H9 (cell line): ENCODE measurements around the gene C1S. TPM values are rescaled to one million over a fixed set of nuclear protein-coding genes. Genes with fewer than 3 reads are reported as not detected.

ENCODE experiments used
- DNase-seq: peaks from one replicate; pipeline ENCODE4 v3.0.0-alpha.2; 2017
- H2AFZ ChIP-seq: one replicate; pipeline ENCODE4 v1.6.1; 2013; ENCODE audit warnings: mild to moderate bottlenecking, low read length, control low read depth, moderate library complexity
- H2AK5ac ChIP-seq: 2 replicates; pipeline ENCODE4 v1.6.1; 2013; ENCODE audit warnings: low read length, control low read depth, mixed read lengths; ENCODE audit not compliant: insufficient read length
- H2BK120ac ChIP-seq: one replicate; pipeline ENCODE4 v1.6.1; 2013; ENCODE audit warnings: low read depth, mild to moderate bottlenecking, low read length, control low read depth, inconsistent platforms; ENCODE audit not compliant: poor library complexity, severe bottlenecking
- H2BK12ac ChIP-seq: 2 replicates; pipeline ENCODE4 v1.6.1; 2013; ENCODE audit warnings: low read length, control low read depth, mixed read lengths, low read depth; ENCODE audit not compliant: insufficient read length
- H2BK15ac ChIP-seq: 2 replicates; pipeline ENCODE4 v1.6.1; 2013; ENCODE audit warnings: low read depth, low read length, control low read depth
- H2BK20ac ChIP-seq: one replicate; pipeline ENCODE4 v1.6.1; 2013; ENCODE audit warnings: low read depth, mild to moderate bottlenecking, low read length, control low read depth, inconsistent platforms; ENCODE audit not compliant: poor library complexity, severe bottlenecking
- H2BK5ac ChIP-seq: 2 replicates; pipeline ENCODE4 v1.6.1; 2013; ENCODE audit warnings: low read length, control low read depth, mixed read lengths; ENCODE audit not compliant: insufficient read length
- H3K14ac ChIP-seq: 2 replicates; pipeline ENCODE4 v1.6.1; 2013; ENCODE audit warnings: low read length, control low read depth; ENCODE audit not compliant: insufficient read depth
- H3K18ac ChIP-seq: 2 replicates; pipeline ENCODE4 v1.6.1; 2013; ENCODE audit warnings: low read depth, mild to moderate bottlenecking, mixed read lengths, low read length, control low read depth; ENCODE audit not compliant: insufficient read length
- H3K23ac ChIP-seq: 2 replicates; pipeline ENCODE4 v1.6.1; 2013; ENCODE audit warnings: low read length, control low read depth, mixed read lengths, low read depth; ENCODE audit not compliant: insufficient read length
- H3K23me2 ChIP-seq: 2 replicates; pipeline ENCODE4 v1.6.1; 2013; ENCODE audit warnings: low read depth, mild to moderate bottlenecking, mixed read lengths, low read length, control low read depth; ENCODE audit not compliant: insufficient read length, poor library complexity, severe bottlenecking
- H3K27ac ChIP-seq: 2 replicates; pipeline ENCODE4 v1.5.1; 2013; ENCODE audit warnings: low read length, control low read depth, mixed read lengths, low read depth; ENCODE audit not compliant: insufficient read length
- H3K27me3 ChIP-seq: 2 replicates; pipeline ENCODE4 v1.6.1; 2013; ENCODE audit warnings: low read length, control low read depth, inconsistent platforms; ENCODE audit not compliant: insufficient read depth
- H3K4ac ChIP-seq: 2 replicates; pipeline ENCODE4 v1.6.1; 2013; ENCODE audit warnings: low read depth, mild to moderate bottlenecking, control low read depth, inconsistent platforms, low read length, moderate library complexity
- H3K4me1 ChIP-seq: 2 replicates; pipeline ENCODE4 v1.6.1; 2013; ENCODE audit warnings: low read length, control low read depth, inconsistent platforms; ENCODE audit not compliant: insufficient read depth
- H3K4me2 ChIP-seq: 2 replicates; pipeline ENCODE4 v1.6.1; 2013; ENCODE audit warnings: low read length, control low read depth, mixed read lengths; ENCODE audit not compliant: insufficient read length, insufficient read depth
- H3K56ac ChIP-seq: 2 replicates; pipeline ENCODE4 v1.6.1; 2013; ENCODE audit warnings: low read depth, mild to moderate bottlenecking, mixed read lengths, low read length, control low read depth; ENCODE audit not compliant: insufficient read length
- H3K79me1 ChIP-seq: 2 replicates; pipeline ENCODE4 v1.6.1; 2013; ENCODE audit warnings: low read depth, mild to moderate bottlenecking, moderate library complexity, low read length, control low read depth, inconsistent platforms; ENCODE audit not compliant: insufficient read depth, poor library complexity, severe bottlenecking
- H3K79me2 ChIP-seq: 2 replicates; pipeline ENCODE4 v1.6.1; 2013; ENCODE audit warnings: low read length, control low read depth, inconsistent platforms; ENCODE audit not compliant: insufficient read depth
- H3K9ac ChIP-seq: 2 replicates; pipeline ENCODE4 v1.6.1; 2013; ENCODE audit warnings: low read length, control low read depth, mixed read lengths; ENCODE audit not compliant: insufficient read length; ENCODE audit errors: extremely low read depth
- H3K9me3 ChIP-seq: one replicate; pipeline ENCODE4 v1.6.1; 2013; ENCODE audit warnings: low read depth, low read length, inconsistent platforms; ENCODE audit not compliant: control insufficient read depth
- H3T11ph ChIP-seq: one replicate; pipeline ENCODE4 v1.6.1; 2013; ENCODE audit warnings: mild to moderate bottlenecking, low read length, control low read depth, inconsistent platforms
- H4K20me1 ChIP-seq: one replicate; pipeline ENCODE4 v1.6.1; 2013; ENCODE audit not compliant: control insufficient read depth, insufficient read length, insufficient read depth
- H4K5ac ChIP-seq: 2 replicates; pipeline ENCODE4 v1.6.1; 2013; ENCODE audit warnings: low read depth, mild to moderate bottlenecking, mixed read lengths, low read length, control low read depth; ENCODE audit not compliant: insufficient read length
- H4K8ac ChIP-seq: replicated peaks from 2 replicates; pipeline ENCODE4 v1.6.1; 2013; ENCODE audit warnings: low read length, control low read depth, mixed read lengths, low read depth; ENCODE audit not compliant: insufficient read length
- H4K91ac ChIP-seq: 2 replicates; pipeline ENCODE4 v1.6.1; 2013; ENCODE audit warnings: low read depth, mild to moderate bottlenecking, moderate library complexity, mixed read lengths, low read length, control low read depth; ENCODE audit not compliant: insufficient read length
- H3K27ac Mint-ChIP-seq, 3 experiments: 2 replicates in 2 of 3; 3 replicates in 1 of 3; pipeline ENCODE4 v1.8.0; 2020 to 2021; ENCODE audit warnings: mixed read lengths in 3 of 3, mild to moderate bottlenecking in 1 of 3, moderate library complexity in 1 of 3
- H3K27me3 Mint-ChIP-seq: 2 replicates; pipeline ENCODE4 v1.8.0; 2021; ENCODE audit warnings: low read depth, mild to moderate bottlenecking, moderate library complexity, mixed read lengths
- H3K36me3 Mint-ChIP-seq, 3 experiments: 2 replicates in 2 of 3; 3 replicates in 1 of 3; pipeline ENCODE4 v1.8.0; 2020 to 2021; ENCODE audit warnings: low read depth in 3 of 3, mixed read lengths in 3 of 3; ENCODE audit not compliant: insufficient read depth in 1 of 3
- H3K4me1 Mint-ChIP-seq, 2 experiments: 2 replicates each; pipeline ENCODE4 v1.8.0; 2020; ENCODE audit warnings: mixed read lengths in 2 of 2
- H3K4me3 Mint-ChIP-seq, 2 experiments: 2 replicates in 1 of 2; 3 replicates in 1 of 2; pipeline ENCODE4 v1.8.0; 2020 to 2021; ENCODE audit warnings: mild to moderate bottlenecking in 2 of 2, mixed read lengths in 2 of 2, moderate library complexity in 1 of 2
- H3K9me3 Mint-ChIP-seq, 2 experiments: 2 replicates in 1 of 2; 3 replicates in 1 of 2; pipeline ENCODE4 v1.8.0; 2020; ENCODE audit warnings: mild to moderate bottlenecking in 2 of 2, mixed read lengths in 2 of 2, moderate library complexity in 1 of 2
- WGBS: extraction: QIAGEN DNeasy Blood & Tissue Kit; methylation state at CpG from one replicate; pipeline ENCODE4 v1.1.7; 2013; ENCODE audit warnings: missing lambda C conversion rate, low lambda C conversion rate, mixed read lengths; ENCODE audit not compliant: insufficient read length; ENCODE audit errors: extremely low coverage; 5-methylcytosine and 5-hydroxymethylcytosine counted together
- total RNA-seq: library from RNA; stranded (reverse); gene quantifications from 2 replicates; pipeline ENCODE4 v1.2.1, GENCODE V29; 2021
- TF ChIP-seq, protein P1 (sequence below): fragments of 200-600 bp; sonication (generic); conservative IDR thresholded peaks from 3 replicates; pipeline ENCODE4 v1.8.0; 2021; ENCODE audit warnings: antibody characterized with exemption, mild to moderate bottlenecking

C1S gene
- total RNA-seq, 1 experiment from 2014 or later = 4.2 TPM

GRCh38 chr12:7019043-7019569 is 41.4 kb upstream of the C1S start:
- H3T11ph ChIP-seq = no peak overlapping the region
- H3K4me2 ChIP-seq = peak overlapping the region; percentile 49
- H4K8ac ChIP-seq = no peak overlapping the region
- no peaks in the 10 kb centered on the region; the same call in 1 of the 2 replicates for H3K79me2 ChIP-seq
- H2AFZ ChIP-seq = no peak overlapping the region
- no peak overlapping the region for H3K4ac ChIP-seq
- Mint-ChIP-seq H3K4me3 (peak overlapping the region; percentile 91 to 95), H3K9me3 (peaks cover 0 to 3% of the 10 kb centered on the region in 2 experiments; a peak in 1 of 5 replicates), H3K27ac (peak overlapping the region; percentile 24 to 82 (median 50); a peak in 3 of 7 replicates), H3K27me3 (no peaks in the 10 kb centered on the region), H3K36me3 (peaks cover 0 to 3% (median 0%) of the 10 kb centered on the region in 3 experiments; a peak in 3 of 7 replicates), H3K4me1 (peaks cover 25 to 27% of the 10 kb centered on the region in 2 experiments)
- peaks cover 3% of the 10 kb centered on the region for H3K23me2 ChIP-seq
- H3K23ac ChIP-seq = no peak overlapping the region
- no peaks in the 10 kb centered on the region for H3K79me1 ChIP-seq
- H4K91ac ChIP-seq = no peak overlapping the region
- H3K9ac ChIP-seq = no peak overlapping the region
- no peak overlapping the region for H3K18ac ChIP-seq
- no peak for DNase-seq
- no peak overlapping the region for H2BK12ac ChIP-seq
- no peak overlapping the region for H2BK15ac ChIP-seq
- H3K4me1 ChIP-seq = no peaks in the 10 kb centered on the region
- no peaks in the 10 kb centered on the region for H4K20me1 ChIP-seq
- no peak overlapping the region for H2AK5ac ChIP-seq
- TF ChIP-seq, protein P1, sequence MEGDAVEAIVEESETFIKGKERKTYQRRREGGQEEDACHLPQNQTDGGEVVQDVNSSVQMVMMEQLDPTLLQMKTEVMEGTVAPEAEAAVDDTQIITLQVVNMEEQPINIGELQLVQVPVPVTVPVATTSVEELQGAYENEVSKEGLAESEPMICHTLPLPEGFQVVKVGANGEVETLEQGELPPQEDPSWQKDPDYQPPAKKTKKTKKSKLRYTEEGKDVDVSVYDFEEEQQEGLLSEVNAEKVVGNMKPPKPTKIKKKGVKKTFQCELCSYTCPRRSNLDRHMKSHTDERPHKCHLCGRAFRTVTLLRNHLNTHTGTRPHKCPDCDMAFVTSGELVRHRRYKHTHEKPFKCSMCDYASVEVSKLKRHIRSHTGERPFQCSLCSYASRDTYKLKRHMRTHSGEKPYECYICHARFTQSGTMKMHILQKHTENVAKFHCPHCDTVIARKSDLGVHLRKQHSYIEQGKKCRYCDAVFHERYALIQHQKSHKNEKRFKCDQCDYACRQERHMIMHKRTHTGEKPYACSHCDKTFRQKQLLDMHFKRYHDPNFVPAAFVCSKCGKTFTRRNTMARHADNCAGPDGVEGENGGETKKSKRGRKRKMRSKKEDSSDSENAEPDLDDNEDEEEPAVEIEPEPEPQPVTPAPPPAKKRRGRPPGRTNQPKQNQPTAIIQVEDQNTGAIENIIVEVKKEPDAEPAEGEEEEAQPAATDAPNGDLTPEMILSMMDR = no peak
- no peak overlapping the region for H2BK20ac ChIP-seq
- H3K56ac ChIP-seq = no peak overlapping the region
- H3K27ac ChIP-seq = no peak overlapping the region
- no peak overlapping the region for H2BK5ac ChIP-seq
- WGBS = no CpG with 5 or more reads among the region's 6 CpGs
- no peaks in the 10 kb centered on the region for H3K9me3 ChIP-seq
- H3K14ac ChIP-seq = no peak overlapping the region
- H2BK120ac ChIP-seq = no peak overlapping the region
- H3K27me3 ChIP-seq = no peaks in the 10 kb centered on the region
- no peak overlapping the region for H4K5ac ChIP-seq
